ENCODE results near the gene CCR7. TPM values are rescaled to one million over a fixed set of nuclear protein-coding genes. Genes with fewer than 3 reads are reported as not detected.

The CCR7 gene
- total RNA-seq, 2 donors from 2014 or later: 0.53 TPM; not detected in 1

GRCh38 chr17:40522961-40523310 lies 42.3 kb downstream of the CCR7 start:
- TF ChIP-seq CTCF (conservative IDR thresholded peaks at IDR 0.05): no peak
- Histone ChIP-seq H3K9ac (ENCODE audit: extremely low read depth, low read length, poor library complexity, severe bottlenecking) (no peak overlapping the region), H3K36me3 (ENCODE audit: control insufficient read depth, insufficient read depth, low read length) (no peaks in the 10 kb centered on the region), H3K4me3 (ENCODE audit: low read length) (no peak overlapping the region), H3K4me1 (ENCODE audit: control insufficient read depth, insufficient read depth, low read length) (peaks cover 4% of the 10 kb centered on the region), H3K9me3 (ENCODE audit: control insufficient read depth, low read length) (peaks cover 9% of the 10 kb centered on the region), H3K27ac (ENCODE audit: low read depth, low read length) (no peak overlapping the region), H3K27me3 (ENCODE audit: control insufficient read depth, insufficient read depth, low read length, poor library complexity, severe bottlenecking) (no peaks in the 10 kb centered on the region)
- peak; percentile 12 for DNase-seq
- 91 to 98% methylated on average over 3 to 4 of the region's 5 CpGs for WGBS, 2 experiments (ENCODE audit: insufficient coverage in 1 of 2, insufficient read length in 1 of 2)
- peaks cover 3% of the 10 kb centered on the region for H3K27me3 Mint-ChIP-seq (ENCODE audit: insufficient read depth)
- no peak overlapping the region for H3K27ac Mint-ChIP-seq
- H3K4me1 Mint-ChIP-seq: peaks cover 14% of the 10 kb centered on the region
- peaks cover 16% of the 10 kb centered on the region for H3K9me3 Mint-ChIP-seq
- no peak overlapping the region for H3K4me3 Mint-ChIP-seq
- no peaks in the 10 kb centered on the region for H3K36me3 Mint-ChIP-seq (ENCODE audit: low read depth)

GRCh38 chr17:40522250-40522960 lies 42.9 kb downstream of the CCR7 start:
- Mint-ChIP-seq H3K36me3 (ENCODE audit: low read depth) (no peaks in the 10 kb centered on the region), H3K27me3 (ENCODE audit: insufficient read depth) (peaks cover 3% of the 10 kb centered on the region), H3K4me1 (peaks cover 15% of the 10 kb centered on the region), H3K27ac (no peak overlapping the region), H3K9me3 (peaks cover 16% of the 10 kb centered on the region), H3K4me3 (no peak overlapping the region)
- WGBS, 2 experiments (ENCODE audit: insufficient coverage in 1 of 2, insufficient read length in 1 of 2): 83 to 93% methylated on average over 5 to 7 of the region's 7 CpGs
- Histone ChIP-seq H3K36me3 (ENCODE audit: control insufficient read depth, insufficient read depth, low read length) (no peaks in the 10 kb centered on the region), H3K4me3 (ENCODE audit: low read length) (no peak overlapping the region), H3K9ac (ENCODE audit: extremely low read depth, low read length, poor library complexity, severe bottlenecking) (no peak overlapping the region), H3K4me1 (ENCODE audit: control insufficient read depth, insufficient read depth, low read length) (peaks cover 4% of the 10 kb centered on the region), H3K9me3 (ENCODE audit: control insufficient read depth, low read length) (peaks cover 9% of the 10 kb centered on the region), H3K27ac (ENCODE audit: low read depth, low read length) (no peak overlapping the region), H3K27me3 (ENCODE audit: control insufficient read depth, insufficient read depth, low read length, poor library complexity, severe bottlenecking) (no peaks in the 10 kb centered on the region)
- DNase-seq: peak; percentile 28
- TF ChIP-seq CTCF (conservative IDR thresholded peaks at IDR 0.05): no peak

GRCh38 chr17:40520991-40521453 lies 44.2 kb downstream of the CCR7 start:
- Mint-ChIP-seq H3K4me1 (peaks cover 27% of the 10 kb centered on the region), H3K27ac (no peak overlapping the region), H3K36me3 (ENCODE audit: low read depth) (no peaks in the 10 kb centered on the region), H3K4me3 (no peak overlapping the region), H3K9me3 (peaks cover 16% of the 10 kb centered on the region), H3K27me3 (ENCODE audit: insufficient read depth) (peaks cover 1% of the 10 kb centered on the region)
- WGBS, 2 experiments (ENCODE audit: insufficient coverage in 1 of 2, insufficient read length in 1 of 2): 89 to 93% methylated on average over 8 to 14 of the region's 14 CpGs
- no peak overlapping the region for H3K27ac ChIP-seq (ENCODE audit: low read depth, low read length)
- H3K9me3 ChIP-seq (ENCODE audit: control insufficient read depth, low read length): peaks cover 9% of the 10 kb centered on the region
- H3K9ac ChIP-seq (ENCODE audit: extremely low read depth, low read length, poor library complexity, severe bottlenecking): no peak overlapping the region
- DNase-seq: peak; percentile 49
- no peak for TF ChIP-seq CTCF (conservative IDR thresholded peaks at IDR 0.05)
- H3K4me1 ChIP-seq (ENCODE audit: control insufficient read depth, insufficient read depth, low read length): peaks cover 6% of the 10 kb centered on the region
- H3K4me3 ChIP-seq (ENCODE audit: low read length): no peak overlapping the region
- no peaks in the 10 kb centered on the region for H3K27me3 ChIP-seq (ENCODE audit: control insufficient read depth, insufficient read depth, low read length, poor library complexity, severe bottlenecking)
- no peaks in the 10 kb centered on the region for H3K36me3 ChIP-seq (ENCODE audit: control insufficient read depth, insufficient read depth, low read length)

All from endodermal cell (in vitro differentiated cells).